HEK293 (cell line): Measurements from ENCODE around the gene ACTR6.

Experiments used
- CTCF ChIP-seq: fragments of 450-650 bp; formaldehyde crosslinking; IDR thresholded peaks from 2 replicates; pipeline ENCODE4 v1.5.1; 2016; ENCODE audit warnings: missing biosample characterization, missing genetic modification characterization
- GFI1B ChIP-seq: fragments of 450-650 bp; formaldehyde crosslinking; IDR thresholded peaks from 2 replicates; pipeline ENCODE4 v1.5.1; 2016; ENCODE audit warnings: missing biosample characterization, missing genetic modification characterization
- MEIS1 ChIP-seq: sonication (generic); formaldehyde crosslinking; IDR thresholded peaks from 2 replicates; pipeline ENCODE4 v1.8.1; 2022; ENCODE audit warnings: missing genetic modification reagents, mild to moderate bottlenecking, borderline replicate concordance
- TCF7L2 ChIP-seq: IDR thresholded peaks from 2 replicates; pipeline ENCODE4 v1.6.1; 2011; ENCODE audit warnings: low read depth, mild to moderate bottlenecking, inconsistent platforms, low read length, moderate library complexity, borderline replicate concordance
- TF ChIP-seq, protein P1 (sequence below): IDR thresholded peaks from 2 replicates; pipeline ENCODE4 v1.6.1; 2011; ENCODE audit warnings: mild to moderate bottlenecking, low read depth, low read length, borderline replicate concordance

DNA sequence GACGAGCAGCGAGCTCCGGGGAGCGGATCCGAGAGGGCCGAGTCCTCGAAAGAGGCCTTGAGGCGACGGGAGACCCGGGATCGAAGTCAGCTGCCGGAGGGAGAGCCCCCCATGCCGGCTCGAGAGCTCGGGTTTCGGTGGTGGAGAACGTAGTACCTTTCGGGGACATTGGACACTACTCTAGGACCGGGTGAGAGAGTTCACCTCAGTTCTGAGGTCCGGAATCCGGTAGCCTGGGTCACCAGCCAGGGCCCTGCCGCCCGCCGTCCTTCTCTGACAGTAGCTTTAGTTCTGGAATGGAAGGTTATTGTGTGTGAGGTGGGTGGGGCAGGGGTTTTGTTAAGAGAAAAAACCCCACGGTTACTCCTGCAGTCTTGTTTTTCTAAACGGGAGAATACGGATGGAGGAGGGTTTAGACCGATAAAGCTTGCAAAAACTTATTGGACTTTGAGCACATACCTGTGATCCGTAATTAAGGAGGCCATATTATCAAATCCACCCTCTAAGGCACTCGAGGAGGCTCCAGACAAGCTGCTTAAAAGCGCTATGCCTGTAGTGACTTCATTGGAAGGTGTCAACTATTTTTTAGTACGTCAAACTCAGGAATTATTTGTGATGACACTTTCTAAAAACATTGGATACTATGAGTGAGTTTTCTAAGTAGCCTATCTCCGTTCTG, 67.1 kb downstream of the ACTR6 start:
- TF ChIP-seq CTCF (tag by site-specific recombination) (peak; percentile 2; the same call in 1 of the 2 replicates), MEIS1 (no peak), TCF7L2 (no peak), GFI1B (tag by site-specific recombination) (no peak)
- TF ChIP-seq, protein P1, sequence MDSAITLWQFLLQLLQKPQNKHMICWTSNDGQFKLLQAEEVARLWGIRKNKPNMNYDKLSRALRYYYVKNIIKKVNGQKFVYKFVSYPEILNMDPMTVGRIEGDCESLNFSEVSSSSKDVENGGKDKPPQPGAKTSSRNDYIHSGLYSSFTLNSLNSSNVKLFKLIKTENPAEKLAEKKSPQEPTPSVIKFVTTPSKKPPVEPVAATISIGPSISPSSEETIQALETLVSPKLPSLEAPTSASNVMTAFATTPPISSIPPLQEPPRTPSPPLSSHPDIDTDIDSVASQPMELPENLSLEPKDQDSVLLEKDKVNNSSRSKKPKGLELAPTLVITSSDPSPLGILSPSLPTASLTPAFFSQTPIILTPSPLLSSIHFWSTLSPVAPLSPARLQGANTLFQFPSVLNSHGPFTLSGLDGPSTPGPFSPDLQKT: no peak
